ENCODE data around the gene SLC35A4.

SLC35A4 gene

DNA sequence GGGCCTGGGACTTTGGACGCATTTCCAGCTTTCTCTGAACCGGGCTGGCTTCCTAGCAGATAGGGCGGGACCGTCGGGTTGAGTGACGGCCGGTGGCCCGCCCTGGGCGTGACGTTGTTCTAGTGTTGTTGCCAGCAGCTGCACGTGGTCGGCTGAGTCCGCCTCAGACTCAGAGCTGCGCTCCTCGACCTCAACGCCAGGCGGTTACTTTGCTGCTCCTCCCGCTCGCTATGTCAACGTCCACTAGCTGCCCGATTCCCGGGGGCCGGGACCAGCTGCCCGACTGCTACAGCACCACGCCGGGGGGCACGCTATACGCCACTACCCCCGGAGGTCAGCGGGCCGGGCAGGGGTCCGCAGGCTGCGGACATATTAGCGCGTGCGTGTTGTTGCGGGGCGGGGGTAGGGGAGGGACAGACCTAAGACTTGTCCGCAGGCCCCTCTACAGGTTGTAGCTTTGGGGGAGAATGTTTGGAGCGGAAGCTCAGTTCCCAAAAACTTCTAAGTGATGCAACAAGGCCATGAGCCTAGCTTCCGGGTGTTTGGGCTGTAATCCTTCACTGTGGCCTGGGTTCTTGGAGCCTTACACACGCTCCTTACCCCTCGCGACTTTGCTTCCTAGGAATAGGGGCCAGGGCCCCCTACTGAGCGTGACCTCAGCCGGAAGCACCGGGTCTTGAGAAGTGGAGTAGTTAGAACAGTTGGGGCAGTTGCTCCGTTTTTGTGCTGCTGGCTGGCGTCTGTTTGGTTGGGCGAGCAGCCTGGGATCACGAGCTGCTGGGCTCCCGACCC is 16.9 kb upstream of the SLC35A4 start, which contains the start of gene EIF4EBP3:
Gene EIF4EBP3, plus strand, starts transcription at position 155 of the 792 bp plus-strand sequence. Its CDS starts 76 bp downstream, at position 231.
- Histone ChIP-seq H3K79me2 (ENCODE audit: insufficient read depth, low read length) (0 out of 2 replicates have a peak, but pooled peaks cover 1% of the 10 kb centered on the region), H3K27me3 (ENCODE audit: low read length) (no peaks in the 10 kb centered on the region), H3K27ac (ENCODE audit: low read depth, low read length) (peak within 1 kb of the TSS; percentile 70), H3K9ac (ENCODE audit: low read length) (peak within 1 kb of the TSS; percentile 58), H3K9me2 (replicated peaks; ENCODE audit: insufficient read depth, low read length) (no peaks in the 10 kb centered on the region), H3K4me3 (ENCODE audit: insufficient read depth, low read length, poor library complexity, severe bottlenecking) (peak within 1 kb of the TSS; percentile 48), H4K20me1 (ENCODE audit: low read depth, low read length) (no peaks in the 10 kb centered on the region), H3F3A (ENCODE audit: insufficient read depth) (peaks cover 11% of the 10 kb centered on the region; the same call in 1 of the 2 replicates), H3K4me2 (ENCODE audit: low read depth, low read length, poor library complexity, severe bottlenecking) (peak within 1 kb of the TSS; percentile 80), H3K9me3 (ENCODE audit: insufficient read depth, low read length) (no peaks in the 10 kb centered on the region), H3K36me3 (ENCODE audit: low read length) (0 out of 2 replicates have a peak, but pooled peaks cover 1% of the 10 kb centered on the region), H2AFZ (ENCODE audit: low read depth, low read length, severe bottlenecking) (peak within 1 kb of the TSS; percentile 20)
- TF ChIP-seq EZH2phosphoT487 (conservative IDR thresholded peaks at IDR 0.05; ENCODE audit: low read length) = no peak
- TF ChIP-seq CTCF (IDR thresholded peaks at IDR 0.05; ENCODE audit: insufficient read depth, low read length, poor library complexity, severe bottlenecking) = no peak

GRCh38 chr5:140548300-140548688 is 16.3 kb upstream of the SLC35A4 start:
- Histone ChIP-seq H3K9ac (ENCODE audit: low read length) (peak overlapping the region; percentile 58), H3K9me3 (ENCODE audit: insufficient read depth, low read length) (no peaks in the 10 kb centered on the region), H2AFZ (ENCODE audit: low read depth, low read length, severe bottlenecking) (peak overlapping the region; percentile 20), H4K20me1 (ENCODE audit: low read depth, low read length) (no peaks in the 10 kb centered on the region), H3K36me3 (ENCODE audit: low read length) (0 out of 2 replicates have a peak, but pooled peaks cover 3% of the 10 kb centered on the region), H3K4me2 (ENCODE audit: low read depth, low read length, poor library complexity, severe bottlenecking) (peak overlapping the region; percentile 80), H3K27me3 (ENCODE audit: low read length) (no peaks in the 10 kb centered on the region), H3K4me3 (ENCODE audit: insufficient read depth, low read length, poor library complexity, severe bottlenecking) (peak overlapping the region; percentile 48), H3K9me2 (replicated peaks; ENCODE audit: insufficient read depth, low read length) (no peaks in the 10 kb centered on the region), H3F3A (ENCODE audit: insufficient read depth) (peaks cover 11% of the 10 kb centered on the region; the same call in 1 of the 2 replicates), H3K27ac (ENCODE audit: low read depth, low read length) (peak overlapping the region; percentile 70), H3K79me2 (ENCODE audit: insufficient read depth, low read length) (peaks cover 7% of the 10 kb centered on the region)
- TF ChIP-seq EZH2phosphoT487 (conservative IDR thresholded peaks at IDR 0.05; ENCODE audit: low read length) = no peak
- no peak for TF ChIP-seq CTCF (IDR thresholded peaks at IDR 0.05; ENCODE audit: insufficient read depth, low read length, poor library complexity, severe bottlenecking)

- H3K9me2 ChIP-seq (replicated peaks; ENCODE audit: insufficient read depth, low read length) = no peaks in the 10 kb centered on the region
- H3F3A ChIP-seq (ENCODE audit: insufficient read depth) = peaks cover 11% of the 10 kb centered on the region; the same call in 1 of the 2 replicates
- H3K4me3 ChIP-seq (ENCODE audit: insufficient read depth, low read length, poor library complexity, severe bottlenecking) = no peak overlapping the region
- H3K4me2 ChIP-seq (ENCODE audit: low read depth, low read length, poor library complexity, severe bottlenecking) = peak overlapping the region; percentile 80
- no peak overlapping the region for H2AFZ ChIP-seq (ENCODE audit: low read depth, low read length, severe bottlenecking)
- H3K9ac ChIP-seq (ENCODE audit: low read length) = peak overlapping the region; percentile 58
- TF ChIP-seq EZH2phosphoT487 (conservative IDR thresholded peaks at IDR 0.05; ENCODE audit: low read length) = no peak
- TF ChIP-seq CTCF (IDR thresholded peaks at IDR 0.05; ENCODE audit: insufficient read depth, low read length, poor library complexity, severe bottlenecking) = no peak
- H3K27me3 ChIP-seq (ENCODE audit: low read length) = no peaks in the 10 kb centered on the region
- peak overlapping the region; percentile 70 for H3K27ac ChIP-seq (ENCODE audit: low read depth, low read length)
- no peaks in the 10 kb centered on the region for H3K9me3 ChIP-seq (ENCODE audit: insufficient read depth, low read length)
- H4K20me1 ChIP-seq (ENCODE audit: low read depth, low read length) = no peaks in the 10 kb centered on the region
- H3K36me3 ChIP-seq (ENCODE audit: low read length) = 0 out of 2 replicates have a peak, but pooled peaks cover 3% of the 10 kb centered on the region
- H3K79me2 ChIP-seq (ENCODE audit: insufficient read depth, low read length) = peaks cover 12% of the 10 kb centered on the region
Observed at GRCh38 chr5:140548791-140549190, 15.8 kb upstream of the SLC35A4 start.
